Activated CD4-positive, alpha-beta memory T cell treated with anti-CD3 and anti-CD28 coated beads, Interleukin-2, amount 10 ng/mL, durations not matched to agents 7 days and 5 days (primary cell): Measurements from ENCODE around the gene OLFM2. TPM values are rescaled to one million over a fixed set of nuclear protein-coding genes. Genes with fewer than 3 reads are reported as not detected.
"Not testable (repeated sequence)": the region's sequence is repeated elsewhere in the genome, so short reads cannot be mapped to it uniquely, and the experiment has no call there.

Source experiments
- CTCF ChIA-PET: fragments of 350-600 bp; sonication (Branson Sonifier 250); formaldehyde crosslinking; loops from one replicate; lab custom pipeline; 2021; ENCODE audit warnings: antibody characterized with exemption, inconsistent platforms; lab: Charles Lee
- POLR2A ChIA-PET: fragments of 350-600 bp; sonication (Branson Sonifier 250); formaldehyde crosslinking; loops from one replicate; lab custom pipeline; 2021; ENCODE audit warnings: antibody characterized with exemption; lab: Charles Lee
- DNase-seq: peaks from one replicate; pipeline ENCODE4 v3.0.0-alpha.2; 2020
- H3K27ac Mint-ChIP-seq: one replicate; pipeline ENCODE4 v1.8.0; 2021; ENCODE audit warnings: mild to moderate bottlenecking, mixed read lengths
- H3K27me3 Mint-ChIP-seq: one replicate; pipeline ENCODE4 v1.8.0; 2021; ENCODE audit warnings: mixed read lengths
- H3K36me3 Mint-ChIP-seq: one replicate; pipeline ENCODE4 v1.8.0; 2021; ENCODE audit warnings: low read depth, mixed read lengths
- H3K4me1 Mint-ChIP-seq: one replicate; pipeline ENCODE4 v1.8.0; 2021; ENCODE audit warnings: mixed read lengths
- H3K4me3 Mint-ChIP-seq: one replicate; pipeline ENCODE4 v1.8.0; 2021; ENCODE audit warnings: mild to moderate bottlenecking, mixed read lengths
- H3K9me3 Mint-ChIP-seq: one replicate; pipeline ENCODE4 v1.8.0; 2021; ENCODE audit warnings: mixed read lengths
- total RNA-seq, 2 experiments: library from RNA; stranded (reverse); gene quantifications; one replicate each; pipeline ENCODE4 v1.2.3, GENCODE V29; 2021

The OLFM2 gene
- total RNA-seq, 2 experiments from 2014 or later, result 9.7 to 10.5 TPM

GRCh38 chr19:9843626-9844273 is 92.6 kb downstream of the OLFM2 start:
- H3K9me3 Mint-ChIP-seq, H3K27ac Mint-ChIP-seq, POLR2A ChIA-PET, H3K4me3 Mint-ChIP-seq, DNase-seq, H3K27me3 Mint-ChIP-seq, CTCF ChIA-PET: not testable (repeated sequence)
- Mint-ChIP-seq H3K36me3 (peaks cover 71% of the 10 kb centered on the region), H3K4me1 (peaks cover 14% of the 10 kb centered on the region)

DNA sequence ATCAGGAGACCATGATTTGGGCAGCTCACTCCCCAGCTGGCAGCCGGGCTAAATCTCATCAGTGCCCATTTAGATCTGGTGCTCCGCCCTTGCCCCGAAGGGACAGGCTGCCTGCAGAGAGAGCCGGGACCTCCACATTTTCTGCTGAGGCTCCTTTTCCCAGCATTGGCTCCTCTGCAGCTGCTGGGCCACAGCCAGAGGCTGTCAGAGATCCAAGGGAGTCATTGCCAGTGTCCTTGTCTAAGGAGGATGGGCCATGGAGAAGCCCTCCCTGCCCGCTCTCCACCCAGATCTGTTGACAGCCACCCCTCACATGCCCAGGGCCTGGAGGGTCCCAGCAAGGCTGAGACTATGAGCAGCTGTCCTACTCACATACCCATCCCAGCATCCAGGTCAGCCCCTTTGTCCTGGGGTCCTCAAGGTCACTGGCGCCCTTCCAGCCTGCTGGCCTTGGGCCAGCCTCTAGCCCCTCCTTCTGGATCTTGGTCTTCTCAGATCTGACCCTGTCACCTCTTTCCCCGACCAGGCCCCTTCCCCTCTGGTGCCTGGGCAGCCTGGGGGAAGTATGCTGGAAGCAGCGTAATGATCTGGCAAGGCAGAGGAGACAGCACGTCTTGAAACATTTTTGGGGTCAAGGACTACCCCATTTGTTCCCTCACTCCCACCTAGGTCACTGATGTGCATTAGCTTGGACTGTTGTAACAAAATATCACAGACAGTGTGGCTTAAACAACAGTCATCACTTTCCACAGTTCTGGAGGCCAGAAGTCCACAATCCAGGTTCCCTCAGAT is 93.3 kb downstream of the OLFM2 start:
- peaks cover 72% of the 10 kb centered on the region for H3K36me3 Mint-ChIP-seq

GRCh38 chr19:9839415-9839814 is 96.9 kb downstream of the OLFM2 start:
- peaks cover 58% of the 10 kb centered on the region for H3K36me3 Mint-ChIP-seq
- H3K4me3 Mint-ChIP-seq, result no peak overlapping the region
- H3K4me1 Mint-ChIP-seq, result peaks cover 20% of the 10 kb centered on the region
- ChIA-PET POLR2A (interaction anchor here (3.7 kb wide), 1 partner anchor 12 kb away, joined by 22 read pairs; the partner anchor contains the start of gene UBL5), CTCF (interaction anchor here (0.9 kb wide), 1 partner anchor 35 kb away, joined by 4 read pairs; no protein-coding TSS in a partner anchor)
- H3K27ac Mint-ChIP-seq, result no peak overlapping the region
- H3K27me3 Mint-ChIP-seq, result no peaks in the 10 kb centered on the region
- DNase-seq, result no peak
- no peaks in the 10 kb centered on the region for H3K9me3 Mint-ChIP-seq

More for the DNA sequence above, 93.3 kb downstream of the OLFM2 start:
- CTCF ChIA-PET, result no interaction called here
- Mint-ChIP-seq H3K27me3 (no peaks in the 10 kb centered on the region), H3K9me3 (no peaks in the 10 kb centered on the region), H3K27ac (no peak overlapping the region), H3K4me1 (peaks cover 15% of the 10 kb centered on the region), H3K4me3 (no peak overlapping the region)
- POLR2A ChIA-PET, result interaction anchor here (1.6 kb wide), 1 partner anchor 16 kb away, joined by 4 read pairs; the partner anchor contains the start of gene UBL5
- DNase-seq, result no peak

GRCh38 chr19:9838324-9838723 is 98.0 kb downstream of the OLFM2 start:
- ChIA-PET POLR2A (interaction anchor here (3.7 kb wide), 1 partner anchor 11 kb away, joined by 22 read pairs; the partner anchor contains the start of gene UBL5), CTCF (no interaction called here)
- no peak for DNase-seq
- H3K9me3 Mint-ChIP-seq, result no peaks in the 10 kb centered on the region
- H3K4me3 Mint-ChIP-seq, result no peak overlapping the region
- H3K27me3 Mint-ChIP-seq, result no peaks in the 10 kb centered on the region
- peaks cover 24% of the 10 kb centered on the region for H3K4me1 Mint-ChIP-seq
- peaks cover 47% of the 10 kb centered on the region for H3K36me3 Mint-ChIP-seq
- H3K27ac Mint-ChIP-seq, result no peak overlapping the region

DNA sequence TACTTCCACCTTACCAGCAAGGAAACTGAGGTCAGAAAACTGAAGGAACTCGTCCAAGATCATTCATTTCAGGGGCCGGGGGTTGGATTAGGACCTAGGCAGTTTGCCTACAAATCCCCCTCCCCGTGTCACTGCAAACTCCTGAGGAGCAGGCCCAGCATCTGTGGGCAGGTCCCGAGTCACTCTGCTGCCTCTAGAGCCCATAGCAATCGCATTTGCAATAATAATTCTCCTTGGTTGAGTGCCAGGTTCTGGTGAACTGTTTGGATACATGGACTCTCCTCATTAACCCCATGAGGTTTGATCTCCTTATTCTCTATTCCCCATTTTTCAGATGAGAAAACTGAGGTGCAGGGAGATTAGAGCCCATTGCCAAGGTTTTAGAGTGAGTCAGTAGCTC is 100.3 kb downstream of the OLFM2 start:
- no peak for DNase-seq
- Mint-ChIP-seq H3K36me3 (peaks cover 26% of the 10 kb centered on the region), H3K27ac (peak overlapping the region; percentile 71), H3K27me3 (no peaks in the 10 kb centered on the region), H3K9me3 (no peaks in the 10 kb centered on the region), H3K4me1 (peaks cover 24% of the 10 kb centered on the region), H3K4me3 (peak overlapping the region; percentile 90)
- ChIA-PET POLR2A (interaction anchor here (1.3 to 3.7 kb wide), 4 partner anchors 9 to 67 kb away, joined by 4 to 22 read pairs (median 14); partner anchors contain the start of genes FBXL12, UBL5 and ZNF846), CTCF (interaction anchor here (1.1 kb wide), 1 partner anchor 9 kb away, joined by 3 read pairs; no protein-coding TSS in a partner anchor)

GRCh38 chr19:9835507-9835949 is 100.8 kb downstream of the OLFM2 start:
- ChIA-PET CTCF (interaction anchor here (1.1 kb wide), 1 partner anchor 9 kb away, joined by 3 read pairs; no protein-coding TSS in a partner anchor), POLR2A (interaction anchor here (1.3 to 2.7 kb wide), 5 partner anchors 9 to 67 kb away, joined by 4 to 22 read pairs (median 5); partner anchors contain the start of genes FBXL12 and ZNF846)
- Mint-ChIP-seq H3K27me3 (no peaks in the 10 kb centered on the region), H3K9me3 (no peaks in the 10 kb centered on the region), H3K36me3 (peaks cover 23% of the 10 kb centered on the region), H3K4me1 (peaks cover 24% of the 10 kb centered on the region), H3K4me3 (peak overlapping the region; percentile 90), H3K27ac (peak overlapping the region; percentile 71)
- no peak for DNase-seq

DNA sequence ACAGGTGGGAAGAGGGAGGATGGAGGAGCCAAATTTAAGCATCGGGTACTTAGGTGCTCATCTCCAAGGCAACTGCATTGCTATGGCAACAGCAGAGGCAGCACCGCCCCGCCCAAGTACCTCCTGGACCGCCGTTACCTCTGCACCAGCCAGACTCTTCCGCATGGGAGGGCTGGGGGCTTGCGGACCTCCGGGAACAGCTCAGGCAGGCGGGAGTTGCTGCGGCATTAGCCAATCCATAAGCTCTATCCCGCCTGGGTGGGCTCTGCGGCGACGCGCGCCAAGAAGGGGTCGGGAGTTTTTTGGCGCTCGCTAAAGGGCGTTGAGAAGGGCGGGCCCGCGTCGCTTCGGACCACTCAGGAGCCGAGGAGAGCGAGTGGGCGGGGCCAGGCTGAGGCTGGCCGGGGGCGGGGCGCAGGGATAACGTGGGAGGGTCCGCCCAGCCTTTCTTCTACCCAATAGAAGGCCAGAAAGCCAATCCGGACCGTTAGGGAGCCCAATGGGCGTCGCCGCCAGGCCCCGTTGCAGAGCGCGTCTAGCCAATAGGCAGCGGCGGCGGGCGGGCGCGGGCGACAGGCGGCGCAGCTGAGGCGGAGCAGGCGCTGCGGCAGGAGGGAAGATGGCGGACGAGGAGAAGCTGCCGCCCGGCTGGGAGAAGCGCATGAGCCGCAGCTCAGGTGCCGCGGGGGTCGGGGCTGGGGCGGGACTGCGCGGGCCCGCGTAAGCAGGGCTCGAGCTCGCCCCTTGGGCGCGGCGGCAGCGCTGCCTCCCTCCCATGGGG is 101.4 kb downstream of the OLFM2 start, which contains the start of gene PIN1:
Gene PIN1 (plus strand): TSS at position 593 of the 781 bp plus-strand sequence. CDS start 27 bp downstream, at position 620.
- peaks cover 28% of the 10 kb centered on the region for H3K4me1 Mint-ChIP-seq
- H3K4me3 Mint-ChIP-seq, result peak within 1 kb of the TSS; percentile 90
- H3K27ac Mint-ChIP-seq, result peak within 1 kb of the TSS; percentile 81
- DNase-seq, result peak; percentile 99
- ChIA-PET CTCF (interaction anchor here (0.6 to 1.1 kb wide), 4 partner anchors 8 to 265 kb away, joined by 3 read pairs; no protein-coding TSS in a partner anchor), POLR2A (interaction anchor here (0.5 to 2.7 kb wide), 8 partner anchors 9 to 90 kb away, joined by 3 to 22 read pairs (median 5); partner anchors contain the start of gene ZNF846)
- H3K9me3 Mint-ChIP-seq, result no peaks in the 10 kb centered on the region
- H3K27me3 Mint-ChIP-seq, result no peaks in the 10 kb centered on the region
- H3K36me3 Mint-ChIP-seq, result peaks cover 22% of the 10 kb centered on the region

GRCh38 chr19:9834307-9834725 is 102.0 kb downstream of the OLFM2 start:
- Mint-ChIP-seq H3K27me3 (no peaks in the 10 kb centered on the region), H3K4me1 (peaks cover 32% of the 10 kb centered on the region), H3K36me3 (peaks cover 20% of the 10 kb centered on the region), H3K27ac (peak overlapping the region; percentile 81), H3K4me3 (peak overlapping the region; percentile 90), H3K9me3 (no peaks in the 10 kb centered on the region)
- DNase-seq, result no peak
- POLR2A ChIA-PET, result interaction anchor here (0.5 to 2.7 kb wide), 7 partner anchors 8 to 90 kb away, joined by 3 to 22 read pairs (median 5); partner anchors contain the start of gene ZNF846
- CTCF ChIA-PET, result interaction anchor here (1.0 kb wide), 1 partner anchor 262 kb away, joined by 3 read pairs; no protein-coding TSS in a partner anchor

DNA sequence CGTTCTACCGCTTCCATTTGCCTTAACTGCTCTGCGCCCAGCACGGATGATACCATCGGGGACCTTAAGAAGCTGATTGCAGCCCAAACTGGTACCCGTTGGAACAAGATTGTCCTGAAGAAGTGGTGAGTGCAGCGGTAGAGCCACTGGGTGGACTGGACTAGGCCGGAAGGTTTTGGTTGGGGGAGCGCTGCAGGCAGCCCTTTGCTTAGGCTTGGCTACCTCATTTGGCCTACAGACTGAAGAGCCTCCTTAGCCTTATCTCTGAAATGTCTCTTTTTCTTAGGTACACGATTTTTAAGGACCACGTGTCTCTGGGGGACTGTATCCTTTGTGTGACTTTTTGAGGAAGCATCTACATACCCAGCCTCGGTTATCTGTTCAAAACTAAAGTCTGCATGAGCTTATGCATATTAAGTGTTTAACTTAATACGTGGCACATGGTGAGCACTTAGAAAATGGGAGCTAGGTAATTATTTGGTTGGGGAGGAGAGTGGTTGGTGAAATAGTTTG is 107.7 kb downstream of the OLFM2 start:
- Mint-ChIP-seq H3K4me1 (peaks cover 32% of the 10 kb centered on the region), H3K27ac (peak overlapping the region; percentile 99), H3K9me3 (no peaks in the 10 kb centered on the region), H3K4me3 (peak overlapping the region; percentile 100), H3K27me3 (no peaks in the 10 kb centered on the region), H3K36me3 (peaks cover 25% of the 10 kb centered on the region)
- CTCF ChIA-PET, result interaction anchor here (1.2 kb wide), 1 partner anchor 624 kb away, joined by 3 read pairs; no protein-coding TSS in a partner anchor
- POLR2A ChIA-PET, result interaction anchor here (1.2 to 3.4 kb wide), 7 partner anchors 9 to 60 kb away, joined by 3 to 22 read pairs (median 13); partner anchors contain the start of genes FBXL12 and ZNF846
- no peak for DNase-seq

DNA sequence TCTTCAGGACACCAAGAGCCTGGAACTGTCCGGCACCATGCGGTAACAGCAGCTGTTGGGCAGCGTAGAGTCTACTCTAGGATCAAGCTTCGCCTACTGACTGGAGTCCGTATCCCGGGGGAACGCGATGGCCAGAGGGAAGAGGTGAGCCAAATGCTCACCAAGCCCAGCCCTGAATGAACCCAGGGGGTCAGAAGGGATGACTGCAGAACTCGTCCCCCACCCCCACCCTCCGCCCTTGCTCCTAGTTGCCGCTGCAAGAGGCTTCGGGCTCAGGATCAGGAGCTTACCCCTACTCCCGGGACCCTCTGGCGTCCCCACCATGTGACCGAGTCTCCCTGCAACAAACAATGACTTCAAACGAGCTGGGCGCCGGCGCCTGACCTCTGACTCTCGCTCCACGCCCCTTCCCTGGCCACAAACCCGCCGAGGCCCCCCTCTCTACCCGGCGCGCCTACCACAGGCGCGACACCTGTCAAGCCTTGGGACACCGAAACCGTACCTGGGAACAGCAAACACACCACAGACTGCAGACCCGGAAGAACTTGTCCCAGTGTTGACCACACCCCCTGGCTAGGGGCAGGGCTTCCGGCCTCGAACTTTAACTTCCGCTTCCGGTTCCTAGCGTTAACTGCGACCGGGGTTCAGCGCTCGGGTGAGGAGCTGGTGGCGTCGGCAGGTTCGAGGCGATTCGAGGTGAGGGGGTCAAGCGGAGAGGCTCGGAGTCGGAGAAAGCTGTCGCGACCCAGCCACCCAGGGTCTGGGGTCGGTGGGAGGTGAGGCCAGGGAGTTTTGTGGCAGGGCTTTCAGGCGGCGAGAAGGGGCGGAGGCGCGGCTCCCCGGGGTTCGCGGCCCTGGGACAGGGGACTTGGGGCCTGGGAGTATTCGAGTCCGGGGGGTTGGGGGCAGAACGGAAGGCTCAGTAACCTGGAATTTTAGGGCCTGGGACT is 108.8 kb downstream of the OLFM2 start, which contains the start of gene UBL5:
Gene UBL5 (plus strand): TSS at position 630 of the 950 bp plus-strand sequence. CDS start 420 bp downstream, outside the sequence.
- Mint-ChIP-seq H3K27ac (peak within 1 kb of the TSS; percentile 99), H3K9me3 (no peaks in the 10 kb centered on the region), H3K4me1 (peaks cover 32% of the 10 kb centered on the region), H3K27me3 (no peaks in the 10 kb centered on the region), H3K36me3 (peaks cover 25% of the 10 kb centered on the region), H3K4me3 (peak within 1 kb of the TSS; percentile 100)
- DNase-seq, result peak; percentile 92
- ChIA-PET CTCF (interaction anchor here (0.7 to 1.4 kb wide), 4 partner anchors 8 to 622 kb away, joined by 3 to 5 read pairs (median 3); partner anchors contain the start of genes FBXL12, PIN1 and ZNF846), POLR2A (interaction anchor here (0.6 to 3.4 kb wide), 12 partner anchors 9 to 206 kb away, joined by 3 to 22 read pairs (median 4); partner anchors contain the start of genes FBXL12 and ZNF846)
